Midbrain (tissue), 1 donor: ENCODE results near the gene CBARP.
A peak's percentile ranks its signal among the peaks of the same experiment; 100 is the strongest.

Experiments used
- DNase-seq: peaks from one replicate; lab custom pipeline; 2025; lab: John Stamatoyannopoulos, UW

Gene CBARP

DNA sequence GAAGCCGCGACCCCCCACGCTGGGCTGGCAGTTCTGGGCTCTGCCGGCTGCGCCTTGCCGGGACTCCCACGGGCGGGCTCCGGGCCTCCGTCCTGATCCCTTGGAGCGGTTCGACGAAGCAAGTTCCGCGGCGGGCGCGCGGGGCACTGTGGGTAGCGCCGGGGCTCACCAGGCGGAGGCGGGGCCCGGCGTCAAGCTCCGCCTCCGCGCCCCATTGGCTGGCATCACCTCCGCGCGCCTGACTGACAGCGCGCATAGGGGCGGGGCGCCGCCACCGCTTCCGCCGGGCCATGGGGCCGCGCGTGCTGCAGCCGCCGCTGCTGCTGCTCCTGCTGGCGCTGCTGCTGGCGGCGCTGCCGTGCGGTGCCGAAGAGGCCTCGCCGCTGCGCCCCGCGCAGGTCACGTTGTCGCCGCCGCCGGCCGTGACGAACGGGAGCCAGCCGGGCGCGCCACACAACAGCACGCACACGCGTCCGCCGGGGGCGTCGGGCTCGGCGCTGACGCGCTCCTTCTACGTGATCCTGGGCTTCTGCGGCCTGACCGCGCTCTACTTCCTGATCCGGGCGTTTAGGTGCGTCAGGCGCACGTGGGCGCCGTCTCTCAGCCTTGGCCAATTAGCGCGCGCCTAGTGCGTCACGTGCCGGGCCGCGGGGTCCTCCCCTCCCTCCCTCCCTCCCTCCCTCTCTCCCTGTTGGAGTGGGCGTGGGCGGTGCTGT, 37.6 kb upstream of the CBARP start, which contains the start of gene FAM174C:
Gene FAM174C (plus strand): TSS at position 271 of the 716 bp plus-strand sequence. CDS start 20 bp downstream, at position 291.
- peak; percentile 93 for DNase-seq

DNA sequence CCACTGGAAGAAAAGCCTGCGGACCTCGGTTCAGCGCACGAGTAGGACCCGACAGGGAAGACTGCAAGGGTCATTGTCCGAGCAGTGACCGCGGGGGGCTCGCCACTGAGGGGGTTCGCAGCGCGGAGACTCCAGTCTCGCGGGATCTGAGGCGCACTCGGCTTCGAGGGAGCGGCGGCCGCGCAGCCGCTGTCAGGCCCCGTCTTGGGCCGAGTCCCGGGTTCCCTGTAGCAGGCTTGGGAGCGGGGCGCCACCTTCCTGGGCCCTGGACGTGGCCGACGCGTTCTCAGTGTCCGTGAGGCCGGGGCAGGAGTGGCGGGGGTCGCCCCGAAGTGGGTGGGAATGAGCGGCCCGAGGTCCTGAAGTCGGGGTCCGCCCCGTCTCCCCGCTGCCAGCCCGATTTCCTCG, 37.1 kb upstream of the CBARP start:
- no peak for DNase-seq

DNA sequence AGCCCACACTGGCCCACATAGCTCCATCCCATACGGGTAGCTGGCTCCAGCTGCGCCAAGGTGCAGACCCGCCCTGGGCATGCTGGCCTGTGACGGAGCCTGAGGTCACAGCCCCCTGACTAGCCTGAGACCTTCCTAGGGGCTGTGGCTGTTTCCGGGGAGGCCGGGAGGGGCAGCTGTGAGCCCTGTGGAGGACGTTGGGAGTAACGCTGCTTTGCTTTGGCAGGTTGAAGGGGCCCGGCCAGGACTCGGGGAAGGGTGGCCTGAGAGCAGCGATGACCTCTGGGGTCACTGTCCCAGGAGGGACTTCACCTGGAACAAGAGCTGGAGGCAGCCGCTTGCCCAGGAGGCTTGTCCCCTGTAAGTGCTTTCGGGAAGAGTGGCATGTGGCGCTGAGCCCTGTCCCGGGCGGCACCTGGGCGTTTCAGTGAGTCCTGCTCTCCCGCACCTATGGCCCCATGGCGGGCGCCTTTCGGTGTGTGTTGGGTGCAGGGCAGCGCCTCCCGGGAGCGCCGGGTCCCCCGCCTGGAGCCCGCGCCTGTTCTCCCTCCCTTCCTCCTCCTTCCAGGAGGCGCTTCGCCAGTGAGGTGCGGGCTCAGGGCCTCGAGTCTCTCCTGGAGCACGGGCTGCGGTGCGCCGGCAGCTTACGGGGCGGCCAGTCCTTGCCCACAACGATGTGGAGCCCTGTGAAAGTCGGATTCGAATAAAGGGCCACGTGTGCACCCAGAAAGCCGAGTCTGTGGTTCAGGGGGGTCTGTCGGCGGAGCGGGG, 36.5 kb upstream of the CBARP start:
- no peak for DNase-seq

DNA sequence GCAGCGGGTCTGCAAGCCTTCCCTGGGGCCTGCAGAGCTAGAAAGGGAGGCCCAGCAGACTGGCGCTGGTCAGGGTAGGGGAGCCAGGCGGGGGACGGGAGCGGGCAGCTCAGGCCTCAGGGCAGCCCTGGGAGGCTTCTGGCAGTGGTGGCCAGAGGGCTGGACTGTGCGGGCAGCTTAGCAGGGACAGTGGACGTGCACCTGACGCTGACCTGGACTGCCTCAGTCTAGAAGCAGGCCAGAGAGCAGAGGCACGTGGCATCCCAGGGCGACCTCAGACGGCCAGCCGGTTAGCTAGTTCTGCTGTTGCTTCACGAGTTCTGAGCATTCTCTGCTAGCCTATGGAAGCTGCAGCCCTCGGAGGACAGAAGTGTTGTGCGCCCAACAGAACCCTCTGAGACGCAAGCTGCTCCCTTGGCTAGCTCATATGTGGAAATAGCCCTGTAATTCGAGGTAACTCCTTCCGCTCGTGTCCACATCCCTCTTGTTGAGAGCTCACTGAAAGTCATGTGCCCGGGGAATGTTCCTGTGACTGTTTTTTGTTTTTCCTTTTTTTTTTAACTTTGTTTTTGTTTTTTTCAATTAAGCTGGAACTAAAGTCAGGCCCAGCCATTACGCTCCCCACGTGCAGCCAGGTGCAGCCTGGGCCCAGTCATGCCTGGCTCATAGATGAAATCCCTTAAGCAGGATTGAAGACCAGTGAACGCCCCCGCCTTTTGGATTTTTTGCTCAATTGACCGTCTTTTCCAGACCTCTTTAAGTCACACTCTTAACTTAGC, 35.6 kb upstream of the CBARP start:
- peak; percentile 2 for DNase-seq

DNA sequence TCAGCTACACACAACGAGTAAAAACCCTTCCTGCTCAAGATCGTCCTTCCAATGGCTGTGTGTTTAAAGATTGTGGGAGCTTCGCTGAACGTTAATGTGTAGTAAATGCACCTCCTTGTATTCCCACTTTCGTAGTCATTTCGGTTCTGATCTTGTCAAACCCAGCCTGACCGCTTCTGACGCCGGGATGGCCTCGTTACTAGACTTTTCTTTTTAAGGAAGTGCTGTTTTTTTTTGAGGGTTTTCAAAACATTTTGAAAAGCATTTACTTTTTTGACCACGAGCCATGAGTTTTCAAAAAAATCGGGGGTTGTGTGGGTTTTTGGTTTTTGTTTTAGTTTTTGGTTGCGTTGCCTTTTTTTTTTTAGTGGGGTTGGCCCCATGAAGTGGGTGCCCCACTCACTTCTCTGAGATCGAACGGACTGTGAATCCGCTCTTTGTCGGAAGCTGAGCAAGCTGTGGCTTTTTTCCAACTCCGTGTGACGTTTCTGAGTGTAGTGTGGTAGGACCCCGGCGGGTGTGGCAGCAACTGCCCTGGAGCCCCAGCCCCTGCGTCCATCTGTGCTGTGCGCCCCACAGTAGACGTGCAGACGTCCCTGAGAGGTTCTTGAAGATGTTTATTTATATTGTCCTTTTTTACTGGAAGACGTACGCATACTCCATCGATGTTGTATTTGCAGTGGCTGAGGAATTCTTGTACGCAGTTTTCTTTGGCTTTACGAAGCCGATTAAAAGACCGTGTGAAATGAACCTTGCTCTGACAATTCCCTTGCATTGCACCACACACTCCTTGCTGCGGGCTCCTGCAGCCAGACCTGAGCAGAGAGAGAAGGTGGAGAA, 34.8 kb upstream of the CBARP start:
- peak; percentile 9 for DNase-seq

DNA sequence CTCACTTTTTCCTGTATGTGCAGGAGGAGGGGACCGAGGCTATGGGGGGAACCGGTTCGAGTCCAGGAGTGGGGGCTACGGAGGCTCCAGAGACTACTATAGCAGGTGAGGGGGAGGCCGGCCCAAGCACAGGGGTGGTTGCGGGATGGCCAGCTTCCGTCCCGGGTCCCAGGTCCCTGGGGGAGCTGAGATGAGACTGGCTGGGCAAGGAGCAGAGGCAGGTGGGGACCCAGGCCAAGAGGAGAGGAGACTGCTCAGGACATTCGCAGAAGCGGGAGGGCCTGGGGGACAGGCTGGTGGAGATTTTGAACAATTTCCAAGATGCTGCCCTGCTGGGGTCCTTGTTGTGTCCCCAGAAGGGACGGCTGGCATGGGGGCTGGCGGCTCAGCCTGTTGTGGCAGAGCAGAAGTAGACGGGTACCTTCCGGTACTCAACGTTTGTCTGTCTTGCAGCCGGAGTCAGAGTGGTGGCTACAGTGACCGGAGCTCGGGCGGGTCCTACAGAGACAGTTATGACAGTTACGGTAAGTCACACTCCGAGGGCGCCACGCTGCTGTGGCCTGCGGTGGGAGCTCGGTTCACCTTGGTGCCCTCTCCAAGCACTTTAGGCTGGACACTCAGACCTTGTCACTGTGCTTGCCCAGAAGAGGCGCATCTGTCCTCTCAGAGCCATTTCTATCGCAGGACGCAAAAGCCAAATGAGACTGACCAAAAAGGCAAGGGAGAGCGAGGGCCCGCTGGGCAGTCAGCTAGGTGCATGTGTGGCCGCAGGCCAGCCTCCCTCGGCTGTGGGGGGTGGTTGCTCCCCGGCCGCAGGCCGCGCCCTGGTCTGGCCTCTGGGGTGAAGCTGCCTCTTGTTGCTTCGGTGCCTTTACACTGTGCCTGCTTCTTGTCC, 34.0 kb upstream of the CBARP start:
- no peak for DNase-seq

DNA sequence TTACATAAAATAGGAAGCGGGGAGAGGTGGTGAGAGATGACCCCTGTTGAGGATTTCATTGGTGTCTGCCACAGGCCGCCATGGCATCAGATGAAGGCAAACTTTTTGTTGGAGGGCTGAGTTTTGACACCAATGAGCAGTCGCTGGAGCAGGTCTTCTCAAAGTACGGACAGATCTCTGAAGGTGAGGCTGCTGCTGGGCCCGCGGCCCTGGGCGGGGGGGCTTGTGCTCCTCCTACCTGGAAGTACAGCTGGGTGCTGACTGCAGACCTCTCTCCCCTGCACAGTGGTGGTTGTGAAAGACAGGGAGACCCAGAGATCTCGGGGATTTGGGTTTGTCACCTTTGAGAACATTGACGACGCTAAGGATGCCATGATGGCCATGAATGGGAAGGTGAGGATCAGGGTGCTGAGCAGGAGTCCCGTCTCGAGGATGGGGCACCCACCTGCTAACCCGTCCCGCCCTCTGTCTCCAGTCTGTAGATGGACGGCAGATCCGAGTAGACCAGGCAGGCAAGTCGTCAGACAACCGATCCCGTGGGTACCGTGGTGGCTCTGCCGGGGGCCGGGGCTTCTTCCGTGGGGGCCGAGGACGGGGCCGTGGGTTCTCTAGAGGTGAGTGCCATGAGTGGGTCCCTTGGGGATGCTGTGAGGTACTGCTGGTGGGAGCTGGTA, 33.2 kb upstream of the CBARP start:
- DNase-seq = no peak

DNA sequence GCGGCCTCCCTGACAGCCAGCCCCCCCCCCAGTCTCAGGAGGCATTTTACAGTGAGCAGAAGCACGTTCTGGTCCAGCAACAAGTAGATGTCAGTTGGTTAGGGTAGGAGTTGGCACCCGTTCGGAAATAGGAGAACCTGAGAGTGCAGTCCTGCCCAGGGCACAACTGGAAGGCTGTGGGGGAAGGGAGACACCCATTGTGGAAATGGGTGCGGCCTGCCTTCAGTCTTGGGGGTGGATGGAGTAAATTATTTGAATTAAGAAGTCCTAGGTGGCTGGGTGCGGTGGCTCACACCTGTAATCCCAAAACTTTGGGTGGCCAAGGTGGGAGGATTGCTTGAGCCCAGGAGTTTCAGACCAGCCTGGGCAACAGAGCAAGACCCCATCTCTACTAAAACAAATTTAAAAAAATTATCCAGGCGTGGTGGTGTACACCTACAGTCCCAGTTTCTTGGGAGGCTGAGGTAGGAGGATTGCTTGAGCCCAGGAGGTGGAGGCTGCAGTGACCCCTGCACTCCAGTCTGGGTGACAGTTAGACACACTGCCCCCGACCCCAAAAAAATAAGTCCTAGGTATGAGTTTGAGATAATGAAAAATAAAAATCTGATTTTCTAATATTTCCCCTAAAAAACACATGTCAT, 32.5 kb upstream of the CBARP start:
- no peak for DNase-seq

DNA sequence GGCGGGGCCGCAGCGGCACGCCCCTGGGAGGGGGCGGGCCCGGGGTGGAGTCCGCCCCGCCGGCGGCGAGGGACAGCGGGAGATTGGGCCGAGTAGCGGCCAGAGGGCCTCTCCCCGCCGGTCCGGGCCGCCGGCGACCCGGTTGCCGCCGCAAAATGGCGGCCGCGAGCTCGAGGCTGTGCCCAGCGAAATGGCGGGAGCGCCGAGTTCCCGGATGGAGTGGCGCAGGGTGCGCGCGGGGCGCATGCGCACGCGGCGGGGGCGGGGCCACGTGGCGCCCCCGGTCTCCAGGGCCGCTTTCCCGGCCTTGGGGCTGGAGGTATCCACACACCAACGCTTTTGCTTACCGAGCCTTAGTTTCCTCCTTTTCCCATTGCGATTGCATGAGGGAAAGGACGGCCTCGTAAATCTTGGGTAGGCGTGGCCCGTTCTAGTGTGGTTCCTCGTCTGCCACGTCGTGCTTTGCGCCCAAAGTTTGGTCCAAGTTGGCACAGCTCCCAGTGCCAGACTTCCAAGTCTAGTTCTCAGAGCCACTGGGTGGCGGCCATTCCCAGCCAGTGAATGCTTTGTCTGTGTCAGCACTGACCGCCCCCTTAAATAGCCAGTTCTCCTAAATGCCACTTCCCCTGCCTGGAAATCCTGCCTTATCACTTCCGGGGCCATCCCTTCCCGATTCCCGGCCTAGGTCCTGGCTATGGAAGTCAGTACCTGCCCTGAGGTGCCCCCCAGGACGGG, 31.8 kb upstream of the CBARP start:
- peak; percentile 89 for DNase-seq

DNA sequence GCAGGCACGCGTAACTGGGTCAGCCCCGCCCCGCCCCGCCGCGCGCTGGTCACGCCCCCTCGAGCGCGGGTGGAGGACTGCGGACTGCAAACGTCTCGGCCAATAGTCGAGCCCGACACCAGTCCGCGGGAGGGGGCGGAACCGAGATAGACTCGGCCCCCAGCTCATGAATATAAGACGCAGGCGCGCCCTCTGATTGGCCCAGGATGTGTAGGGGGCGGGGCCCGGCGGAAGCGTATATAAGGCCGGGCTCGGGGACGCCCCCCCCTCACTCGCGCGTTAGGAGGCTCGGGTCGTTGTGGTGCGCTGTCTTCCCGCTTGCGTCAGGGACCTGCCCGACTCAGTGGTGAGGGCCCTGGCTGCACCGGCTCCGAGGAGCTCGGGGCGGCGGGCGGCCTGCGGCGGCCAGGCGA, 31.3 kb upstream of the CBARP start, which contains the start of gene CIRBP:
Gene CIRBP (plus strand): TSS at position 268 of the 413 bp plus-strand sequence. CDS start 1,602 bp downstream, outside the sequence.
- peak; percentile 99 for DNase-seq

DNA sequence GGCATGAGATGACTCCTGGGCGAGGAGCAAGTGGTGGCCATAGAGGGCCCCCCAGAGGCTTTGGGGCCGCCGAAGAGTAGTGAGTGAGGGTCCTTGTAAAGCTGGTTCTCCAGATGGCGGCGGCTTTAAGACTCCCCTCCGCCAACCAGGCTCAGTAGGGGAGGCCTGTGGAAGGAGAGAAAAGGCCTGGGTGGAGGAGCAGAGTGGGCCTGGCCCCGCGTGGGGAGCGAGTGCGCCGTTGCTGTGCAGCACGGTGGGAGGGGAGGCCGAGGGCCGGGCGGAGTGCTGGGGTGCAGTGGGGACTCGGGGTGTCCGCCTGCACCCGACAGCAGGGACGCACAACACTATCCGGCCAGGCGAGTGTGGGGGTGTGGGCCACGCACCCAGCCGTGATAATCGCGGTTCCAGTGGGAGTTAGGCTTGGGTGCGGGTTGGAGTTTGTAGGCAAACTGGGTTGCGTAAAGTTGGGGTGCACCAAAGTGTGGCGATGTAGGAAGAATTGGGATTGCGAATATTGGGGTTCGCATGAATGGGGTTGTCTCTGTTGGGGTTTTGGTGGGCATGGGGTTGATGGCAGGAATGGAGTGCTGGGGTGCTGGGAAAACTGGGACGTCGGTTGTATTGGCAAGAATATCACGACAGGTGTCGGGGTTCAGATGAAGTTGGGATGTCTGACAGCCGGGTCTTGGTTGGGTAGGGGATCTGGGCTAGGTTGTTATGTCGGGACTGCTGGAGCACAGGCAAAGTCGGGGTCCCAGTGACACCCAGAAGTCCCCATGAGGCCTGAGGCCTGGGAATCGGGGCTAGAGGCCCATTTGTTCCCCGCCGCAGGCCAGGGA, 30.6 kb upstream of the CBARP start:
- DNase-seq = peak; percentile 13

DNA sequence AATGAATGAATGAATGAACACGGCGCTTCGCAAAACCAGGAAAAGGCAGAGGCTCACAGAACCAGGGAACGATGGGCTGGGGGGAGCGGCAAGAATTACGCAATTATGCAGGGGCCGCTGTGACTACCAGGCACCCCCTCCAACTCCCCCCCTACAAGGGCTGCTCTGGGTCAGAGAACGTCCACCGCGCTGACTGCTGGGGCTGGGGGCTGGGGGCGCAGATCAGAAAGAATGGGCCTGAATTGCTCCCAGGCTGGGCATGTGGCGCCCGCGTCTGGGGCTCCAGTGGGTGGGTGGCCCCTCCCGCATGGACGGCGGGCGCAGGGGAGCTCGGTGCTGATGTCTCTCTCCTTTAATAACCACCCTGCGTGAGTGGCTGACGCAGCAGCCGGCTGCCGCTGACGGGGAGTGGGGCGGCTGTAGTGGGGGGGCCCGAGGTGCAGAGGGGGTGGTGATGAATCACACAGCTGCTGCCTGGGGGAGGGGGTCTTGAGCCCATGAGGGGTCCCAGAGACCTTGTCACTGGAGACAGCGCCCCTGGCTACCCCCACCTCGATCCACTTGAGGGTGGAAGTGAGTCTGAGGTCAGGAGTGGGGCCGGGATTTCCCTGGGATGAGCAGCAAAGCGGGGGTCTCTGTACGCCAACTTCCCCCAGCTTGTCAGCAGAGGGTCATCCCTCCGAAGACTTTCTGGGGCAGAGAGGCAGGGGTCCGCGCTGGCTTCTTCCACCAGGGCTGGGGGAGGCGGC, 29.8 kb upstream of the CBARP start:
- DNase-seq = peak; percentile 4

DNA sequence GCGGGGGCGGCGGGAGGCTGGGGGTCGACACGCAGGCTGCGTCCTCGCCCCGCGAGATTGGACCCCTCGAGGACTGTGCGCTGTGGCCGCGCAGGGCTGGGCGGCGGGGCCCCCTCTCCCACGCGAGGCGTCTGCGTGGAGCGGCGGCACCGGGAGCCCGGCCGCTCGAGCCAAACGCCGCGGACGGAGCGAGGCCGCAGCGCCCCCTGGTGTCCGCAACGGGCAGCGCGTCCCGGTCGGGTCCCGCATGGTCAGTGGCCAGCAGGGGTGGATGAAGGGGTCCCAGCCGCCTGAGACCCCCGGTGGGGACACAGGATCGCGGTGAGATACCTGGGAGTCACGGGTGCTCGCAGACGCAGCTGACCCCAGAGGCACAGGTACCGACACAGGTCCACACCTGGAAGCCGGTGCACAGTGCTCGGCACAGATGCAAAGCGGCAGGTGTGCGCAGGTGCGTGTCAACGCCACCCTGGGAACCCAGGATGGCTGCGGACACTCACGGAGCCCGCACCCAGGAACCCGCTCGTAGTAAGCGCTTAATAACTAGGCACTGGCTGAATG, 29.2 kb upstream of the CBARP start:
- DNase-seq = peak; percentile 83

DNA sequence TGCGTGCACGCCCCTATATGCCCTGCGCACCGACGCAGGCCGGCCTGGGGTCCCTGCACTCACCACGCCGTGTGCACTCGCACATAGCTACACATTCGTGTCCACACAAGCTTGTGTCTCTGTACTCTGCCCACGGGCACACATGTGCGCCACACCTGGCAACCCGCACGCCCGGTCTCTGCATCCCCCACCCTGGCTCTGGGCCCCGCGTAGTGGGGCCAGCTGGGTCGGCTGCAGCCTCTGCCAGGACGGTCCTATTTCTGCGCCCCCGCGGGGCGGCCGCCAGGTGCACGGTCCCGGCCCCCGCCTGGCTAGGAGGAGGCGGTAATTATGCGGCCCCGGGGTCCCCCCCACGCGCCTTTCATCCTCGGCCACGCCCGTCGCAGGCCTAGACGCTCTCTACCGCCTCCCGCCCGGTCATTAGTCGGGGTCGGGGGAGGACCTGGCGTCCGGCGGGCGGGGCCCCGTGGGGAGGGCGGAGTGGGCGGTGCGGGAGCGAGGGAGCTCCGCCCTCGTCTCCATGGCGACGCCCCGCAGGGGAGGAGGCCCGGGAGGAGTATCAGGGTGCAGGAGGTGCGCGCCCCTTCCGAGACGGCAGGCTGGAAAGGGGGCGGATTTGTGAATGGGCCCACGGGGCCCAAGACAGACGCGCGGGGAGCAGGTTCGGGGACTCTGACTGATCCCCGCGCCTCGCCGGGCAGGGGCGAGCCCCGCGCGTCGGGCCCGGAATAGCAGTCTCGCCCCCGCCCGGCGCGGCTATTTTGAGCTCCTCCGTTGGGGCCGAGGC, 28.5 kb upstream of the CBARP start:
- peak; percentile 53 for DNase-seq

DNA sequence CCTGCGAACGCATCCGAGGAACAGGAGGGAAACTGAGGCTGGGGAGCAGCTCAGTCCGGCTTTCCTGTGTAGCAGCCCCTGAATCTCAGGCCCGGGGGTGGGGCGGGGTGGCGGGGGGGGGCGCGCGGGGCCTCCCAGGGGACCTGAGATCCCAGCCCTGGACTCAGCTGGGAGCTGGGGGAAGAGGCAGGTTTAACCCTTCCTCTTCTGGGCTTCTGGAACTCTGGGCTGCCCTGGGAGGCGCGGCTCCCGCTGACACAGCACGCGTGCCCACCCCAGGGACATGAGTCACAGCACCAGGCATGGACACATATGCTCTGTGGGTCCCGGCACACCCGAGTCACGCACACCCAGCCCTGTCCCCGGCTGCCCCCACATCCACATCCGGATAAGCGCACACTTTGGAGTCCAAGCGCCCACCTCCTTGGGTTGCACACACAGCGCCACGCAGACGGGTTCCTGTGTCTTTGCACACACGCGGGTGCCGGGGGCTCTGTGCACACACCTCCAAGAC, 27.9 kb upstream of the CBARP start:
- no peak for DNase-seq
